ENCODE data around the gene CWH43.

DNA sequence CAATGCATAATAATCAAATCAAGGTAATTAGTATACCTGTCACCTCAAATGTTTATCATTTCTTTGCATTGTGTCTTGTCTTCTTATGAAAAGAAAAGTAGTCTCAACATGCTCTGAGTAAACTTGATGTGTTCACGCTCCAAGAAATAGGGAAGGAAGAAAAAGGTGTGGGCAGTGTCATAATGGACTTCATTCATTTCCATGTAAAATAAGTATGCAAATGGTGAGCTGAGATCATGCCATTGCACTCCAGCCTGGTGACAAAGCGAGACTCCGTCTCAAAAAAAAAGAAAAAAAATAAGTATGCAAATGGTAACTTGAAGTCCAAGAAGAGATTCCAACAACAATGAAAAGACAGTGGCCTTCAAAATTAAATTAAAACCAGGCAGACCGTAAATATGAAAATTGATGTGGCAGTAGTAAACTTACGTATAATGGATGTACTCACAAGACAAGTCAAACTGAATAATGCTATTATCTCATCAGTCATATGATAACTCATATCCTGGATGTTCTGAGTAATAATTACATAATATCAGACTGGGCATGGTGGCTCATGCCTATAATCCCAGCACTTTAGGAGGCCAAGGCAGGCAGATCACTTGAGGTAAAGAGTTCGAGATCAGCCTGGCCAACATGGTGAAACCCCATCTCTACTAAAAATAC, 6.0 kb upstream of the CWH43 start:
- TF ChIP-seq POLR2AphosphoS5 (IDR thresholded peaks at IDR 0.05; ENCODE audit: low read depth, low read length), result no peak
- TF ChIP-seq POLR2A (IDR thresholded peaks at IDR 0.05; ENCODE audit: low read depth, low read length), result no peak
- TF ChIP-seq TAF1 (IDR thresholded peaks at IDR 0.05; ENCODE audit: low read depth, low read length), result no peak

All from GM12891 (cell line).